HT-29 (cell line): Measurements from ENCODE around the gene TMEM248. TPM values are rescaled to one million over a fixed set of nuclear protein-coding genes. Genes with fewer than 3 reads are reported as not detected.
"Not testable (repeated sequence)": the region's sequence is repeated elsewhere in the genome, so short reads cannot be mapped to it uniquely, and the experiment has no call there.

Experiments used
- DNase-seq: peaks from one replicate; pipeline ENCODE4 v3.0.0-alpha.2; 2015; ENCODE audit warnings: low spot score
- total RNA-seq: library from RNA; depleted of rRNA; stranded (reverse); fragments of >200 nt; shearing (Covaris generic); gene quantifications from 2 replicates; pipeline ENCODE4 v1.2.3, GENCODE V29; 2014

The TMEM248 gene
- total RNA-seq, 1 experiment from 2014 or later = 104 TPM

GRCh38 chr7:66908598-66908997 lies 12.4 kb upstream of the TMEM248 start:
- DNase-seq = not testable (repeated sequence)

DNA sequence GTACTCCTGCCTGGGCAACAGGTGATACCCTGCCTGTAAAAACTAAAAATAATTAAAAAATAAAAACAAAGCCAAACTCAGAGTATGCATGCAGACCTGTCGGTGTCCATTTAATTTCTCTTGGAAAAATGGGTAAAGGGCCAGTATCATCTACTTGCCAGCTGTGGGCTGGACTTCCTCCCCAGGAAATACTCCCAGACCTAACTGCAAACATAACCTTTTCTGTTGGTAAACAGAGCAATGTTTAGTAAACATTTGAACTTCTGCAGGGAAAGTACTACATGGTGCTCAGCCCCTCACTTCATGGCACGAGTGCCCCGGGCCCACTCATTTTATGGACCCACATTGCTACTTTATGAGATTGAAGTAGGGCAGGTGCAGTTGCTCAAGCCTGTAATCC lies 10.2 kb upstream of the TMEM248 start:
- DNase-seq = no peak

GRCh38 chr7:66911191-66911590 lies 9.8 kb upstream of the TMEM248 start:
- DNase-seq = not testable (repeated sequence)

GRCh38 chr7:66912195-66912594 lies 8.8 kb upstream of the TMEM248 start:
- DNase-seq = no peak

GRCh38 chr7:66913118-66914037 lies 7.6 kb upstream of the TMEM248 start:
- DNase-seq = no peak

DNA sequence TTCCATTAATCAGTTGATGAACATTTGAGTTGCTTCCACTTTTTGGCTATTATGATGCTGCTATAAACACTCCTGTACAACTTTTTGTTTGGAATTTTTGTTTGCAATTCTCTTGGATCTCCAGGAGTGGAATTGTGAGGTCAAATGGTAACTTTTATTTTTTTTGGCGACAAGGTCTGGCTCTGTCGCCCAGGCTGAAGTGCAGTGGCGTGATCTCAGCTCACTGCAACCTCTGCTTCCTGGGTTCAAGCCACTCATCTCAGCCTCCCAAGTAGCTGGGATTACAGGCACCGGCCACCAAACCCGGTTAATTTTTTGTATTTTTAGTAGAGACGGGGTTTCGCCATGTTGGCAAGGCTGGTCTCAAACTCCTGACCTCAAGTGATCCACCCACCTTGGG lies 3.1 kb upstream of the TMEM248 start:
- DNase-seq = not testable (repeated sequence)

DNA sequence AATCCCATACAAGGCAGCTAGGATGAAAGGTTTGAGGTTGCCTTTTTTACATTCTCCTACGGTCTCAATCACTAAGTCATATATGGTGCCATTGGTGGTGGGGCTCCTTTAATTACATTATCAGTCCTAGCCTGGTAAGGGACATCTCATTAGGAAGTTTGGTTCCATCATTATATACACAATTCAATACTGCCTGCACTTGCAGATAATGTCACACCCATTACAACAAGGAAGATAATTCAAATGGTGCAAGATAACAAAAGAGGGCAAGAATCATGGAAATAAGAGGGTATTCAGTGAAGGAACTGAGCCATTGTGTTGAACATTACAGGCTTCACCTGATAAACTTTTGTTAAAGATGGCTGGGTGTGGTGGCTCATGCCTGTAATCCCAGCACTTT lies 1.7 kb upstream of the TMEM248 start:
- DNase-seq = no peak

DNA sequence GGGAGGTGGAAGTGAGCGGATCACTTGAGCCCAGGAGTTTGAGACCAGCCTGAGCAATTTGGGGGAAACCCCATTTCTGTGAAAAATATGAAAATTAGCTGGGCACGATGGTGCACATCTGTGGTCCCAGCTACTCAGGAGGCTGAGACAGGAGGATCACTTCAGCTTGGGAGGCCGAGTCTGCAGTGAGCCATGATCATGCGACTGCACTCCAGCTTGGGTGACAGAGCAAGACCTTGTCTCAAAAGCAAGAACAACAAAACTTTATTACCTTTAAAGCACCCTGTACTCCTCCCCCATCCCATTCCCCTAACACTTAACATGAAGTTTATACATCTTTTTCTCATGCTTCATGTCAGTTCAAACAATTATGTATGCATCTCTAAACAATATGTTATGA lies 1.3 kb upstream of the TMEM248 start:
- no peak for DNase-seq

DNA sequence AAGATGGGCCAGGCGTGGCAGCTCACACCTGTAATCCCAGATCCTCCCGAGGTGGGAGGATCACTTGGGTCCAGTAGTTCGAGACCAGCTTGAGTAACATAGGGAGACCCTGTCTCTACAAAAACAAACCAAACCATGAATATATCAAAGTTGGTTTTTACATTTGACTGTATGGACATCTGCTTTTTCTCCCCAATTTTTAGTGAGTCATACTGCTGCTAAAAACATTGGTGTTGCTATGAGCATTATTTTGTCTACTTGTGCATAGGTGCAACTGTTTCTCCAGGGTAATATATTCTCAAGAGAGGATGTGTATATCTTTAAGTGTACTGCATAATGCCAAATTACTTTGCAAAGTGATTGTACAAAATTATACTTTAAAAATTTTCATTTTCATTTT lies 769 bp upstream of the TMEM248 start:
- DNase-seq = no peak

DNA sequence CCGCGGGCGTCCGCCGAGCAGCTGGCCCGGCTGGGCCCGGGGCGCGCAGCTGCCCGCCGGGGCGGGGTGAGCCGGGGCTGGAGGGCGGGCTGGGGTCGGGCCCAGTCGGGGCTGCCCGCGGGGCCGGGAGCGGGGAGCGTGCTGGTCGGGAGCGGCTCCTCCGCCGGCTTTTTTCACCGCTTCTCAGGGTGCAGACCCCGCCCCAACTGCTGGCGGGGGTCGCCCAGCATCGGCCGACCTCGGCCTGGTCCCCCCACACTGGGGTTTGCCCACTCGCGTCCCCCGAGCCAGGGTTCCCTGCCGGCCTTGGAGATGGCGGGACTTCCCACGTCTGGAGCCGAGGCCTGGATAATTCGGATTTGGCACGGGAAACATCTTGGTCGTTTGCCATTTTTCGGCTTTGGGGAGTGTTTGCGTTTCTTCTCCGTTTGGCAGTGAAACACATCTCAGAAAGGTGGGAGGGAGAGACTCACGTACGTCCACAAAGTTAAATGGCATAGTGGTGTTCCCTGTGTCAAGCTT lies 432 bp downstream of the TMEM248 start:
- peak; percentile 50 for DNase-seq

- peak; percentile 64 for DNase-seq
Observed at GRCh38 chr7:66921918-66922486, 977 bp downstream of the TMEM248 start.

DNA sequence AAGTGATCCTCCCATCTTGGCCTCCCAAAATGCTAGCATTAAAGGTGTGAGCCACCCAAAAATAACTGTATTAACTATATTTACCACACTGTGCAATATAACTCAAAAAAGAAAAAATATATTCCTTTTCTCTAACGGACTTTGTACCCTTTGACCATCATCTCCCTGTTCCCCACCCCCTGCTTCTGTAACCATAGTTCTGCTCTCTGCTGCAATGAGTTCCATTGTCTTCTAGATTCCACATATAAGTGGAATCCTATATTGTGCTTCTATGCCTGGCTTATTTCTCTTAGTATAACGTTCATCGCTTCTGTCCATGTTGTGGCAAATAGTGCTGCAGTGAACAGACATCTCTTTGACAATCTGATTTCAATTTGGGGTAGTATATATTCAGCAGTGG lies 4.2 kb downstream of the TMEM248 start:
- DNase-seq = no peak

- no peak for DNase-seq
Observed at GRCh38 chr7:66927348-66927948, 6.4 kb downstream of the TMEM248 start.

DNA sequence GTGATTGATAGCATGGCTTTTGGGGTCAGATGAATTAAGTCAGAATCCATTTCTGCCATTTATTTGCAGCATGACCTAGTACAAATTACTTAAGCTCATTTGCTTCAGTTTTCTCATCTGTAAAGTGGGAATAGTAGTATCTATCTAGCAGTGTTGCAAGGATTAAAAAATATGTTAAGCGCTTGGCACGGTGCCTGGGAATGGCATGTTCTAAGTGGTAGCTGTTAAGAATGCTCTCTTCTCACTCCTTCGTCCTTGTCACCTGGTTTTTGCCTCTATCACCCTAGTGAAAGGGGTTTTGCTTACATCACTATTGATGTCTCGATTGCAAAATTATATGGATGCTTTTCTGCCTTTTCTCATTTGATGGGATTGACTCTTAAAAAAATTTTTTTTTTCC lies 7.4 kb downstream of the TMEM248 start:
- DNase-seq = no peak

DNA sequence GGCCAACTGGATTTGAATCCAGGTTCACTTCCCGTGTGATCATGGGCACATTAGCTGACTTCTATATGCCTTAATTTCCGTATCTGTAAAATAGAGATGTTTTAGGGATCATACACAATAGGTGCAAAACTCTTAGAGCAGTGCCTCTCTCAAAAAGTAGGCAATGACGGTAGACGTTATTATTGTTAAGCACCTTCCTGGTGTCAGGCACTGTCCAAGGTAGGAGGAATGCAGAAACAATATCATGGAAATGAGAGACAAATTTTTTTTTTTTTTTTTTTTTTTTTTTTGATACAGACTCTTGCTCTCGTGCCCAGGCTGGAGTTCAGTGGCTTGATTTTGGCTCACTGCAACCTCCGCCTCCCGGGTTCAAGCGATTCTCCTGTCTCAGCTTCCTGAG lies 8.1 kb downstream of the TMEM248 start:
- DNase-seq = no peak

- no peak for DNase-seq
Observed at GRCh38 chr7:66929935-66930334, 8.9 kb downstream of the TMEM248 start.

DNA sequence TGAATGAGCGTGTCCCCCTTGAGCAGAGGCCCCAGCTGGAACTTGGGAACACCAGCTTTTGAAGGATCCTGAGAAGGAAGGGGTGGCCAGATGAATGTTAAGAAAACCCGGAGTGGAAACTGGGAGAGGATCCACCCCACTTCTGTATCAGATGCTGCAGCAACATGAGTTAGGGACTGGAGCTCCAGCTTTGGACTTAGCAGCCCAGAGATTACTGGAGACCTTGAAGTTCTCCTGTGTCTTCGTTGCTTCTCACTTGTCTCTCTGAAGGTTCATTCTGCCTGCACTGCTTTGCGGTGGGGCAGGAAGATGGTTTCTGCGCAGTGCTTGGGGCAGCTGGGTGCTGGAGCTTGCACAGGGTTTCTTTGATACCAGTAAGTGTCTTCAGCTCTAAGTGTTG lies 9.3 kb downstream of the TMEM248 start:
- DNase-seq = peak; percentile 20

GRCh38 chr7:66933469-66933868 lies 12.4 kb downstream of the TMEM248 start:
- no peak for DNase-seq

GRCh38 chr7:66937940-66938339 lies 16.9 kb downstream of the TMEM248 start:
- no peak for DNase-seq

DNA sequence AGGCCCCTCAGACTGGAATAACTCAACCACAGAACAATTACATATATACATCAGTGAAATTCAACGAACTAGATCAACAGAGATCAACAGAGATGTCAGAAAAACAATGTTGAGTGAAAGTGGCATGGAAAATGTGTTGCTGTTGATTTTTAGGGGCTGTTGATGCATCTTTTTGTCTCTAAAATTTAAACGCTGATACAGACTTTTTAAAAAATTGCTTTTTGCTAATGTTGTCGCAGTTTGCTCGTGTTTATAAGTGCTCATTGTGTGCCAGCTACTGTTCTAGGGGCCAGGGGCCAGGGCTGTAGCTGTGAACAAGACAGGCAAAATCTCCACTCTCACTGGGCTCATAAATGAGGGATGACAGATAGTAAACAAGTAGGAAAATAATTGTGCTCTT lies 18.3 kb downstream of the TMEM248 start:
- DNase-seq = no peak

GRCh38 chr7:66946545-66946944 lies 25.5 kb downstream of the TMEM248 start:
- DNase-seq = peak; percentile 61

DNA sequence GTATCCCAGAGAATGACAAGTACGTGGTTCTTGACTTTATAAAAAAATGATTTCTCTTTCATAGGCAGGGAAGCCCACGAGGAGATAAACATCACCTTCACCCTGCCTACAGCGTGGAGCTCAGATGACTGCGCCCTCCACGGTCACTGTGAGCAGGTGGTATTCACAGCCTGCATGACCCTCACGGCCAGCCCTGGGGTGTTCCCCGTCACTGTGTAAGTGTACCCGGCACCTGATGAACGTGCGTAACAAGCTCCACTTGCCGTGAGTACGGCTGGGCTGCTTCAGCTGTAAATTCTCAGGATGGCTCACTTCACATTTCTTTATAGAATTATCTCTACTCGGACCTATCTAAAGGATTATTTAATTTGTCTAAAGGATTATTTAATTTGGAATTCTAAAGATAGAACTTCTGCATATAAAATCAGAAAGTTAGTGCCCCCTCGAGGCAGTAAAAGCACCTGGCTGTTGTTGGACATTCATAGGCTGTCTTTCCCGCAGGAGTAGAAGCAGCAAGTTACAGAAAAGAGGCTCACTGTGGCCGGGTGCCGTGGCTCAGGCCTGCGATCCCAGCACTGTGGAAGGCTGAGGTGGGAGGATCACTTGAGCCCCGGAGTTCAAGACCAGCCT lies 27.6 kb downstream of the TMEM248 start:
- DNase-seq = no peak
